Heart left ventricle (tissue), 16 donors: ENCODE data around the gene HSD3B7. TPM values are rescaled to one million over a fixed set of nuclear protein-coding genes. Genes with fewer than 3 reads are reported as not detected.

Source experiments
- ATAC-seq, 4 donors: fragments of 200-7000 bp; cut with Tn5 transposase; one replicate each; pipeline ENCODE4 v1.9.1; 2020 to 2022; ENCODE audit warnings: moderate library complexity in 4 of 4, mild to moderate bottlenecking in 3 of 4, moderate number of reproducible peaks in 1 of 4
- DNase-seq, 5 donors: peaks; one replicate each; pipeline ENCODE4 v3.0.0-alpha.2; 2020
- H3K27ac ChIP-seq, 12 donors: fragments of 200-600 bp; sonication (generic) in 4 of 12; one replicate each; pipeline versions ENCODE4 v1.5.0 to v1.8.0; 2016 to 2022; ENCODE audit warnings: mild to moderate bottlenecking in 2 of 12
- H3K27me3 ChIP-seq, 9 donors: fragments of 200-600 bp; sonication (generic) in 2 of 9; one replicate each; pipeline versions ENCODE4 v1.5.1 to v1.8.0; 2016 to 2022; ENCODE audit warnings: mild to moderate bottlenecking in 3 of 9
- H3K36me3 ChIP-seq, 9 donors: fragments of 200-600 bp; sonication (generic) in 2 of 9; one replicate each; pipeline versions ENCODE4 v1.5.0 to v1.8.0; 2018 to 2022; ENCODE audit warnings: mild to moderate bottlenecking in 2 of 9
- H3K4me1 ChIP-seq, 12 donors: fragments of 200-600 bp; sonication (generic) in 4 of 12; one replicate each; pipeline versions ENCODE4 v1.5.0 to v1.8.0; 2016 to 2022; ENCODE audit warnings: mild to moderate bottlenecking in 3 of 12
- H3K4me3 ChIP-seq, 12 donors: fragments of 200-600 bp; sonication (generic) in 4 of 12; one replicate each; pipeline versions ENCODE4 v1.5.0 to v1.8.0; 2017 to 2022; ENCODE audit warnings: mild to moderate bottlenecking in 9 of 12, moderate library complexity in 4 of 12
- H3K9me3 ChIP-seq, 12 donors: fragments of 200-600 bp; sonication (generic) in 4 of 12; one replicate each; pipeline versions ENCODE4 v1.5.0 to v1.8.0; 2016 to 2022; ENCODE audit warnings: mild to moderate bottlenecking in 1 of 12
- CTCF ChIP-seq, 12 donors: fragments of 200-600 bp; sonication (generic) in 4 of 12; IDR thresholded peaks; one replicate each; pipeline versions ENCODE4 v1.5.0 to v1.8.0; 2018 to 2022; ENCODE audit warnings: antibody characterized with exemption in 12 of 12, mild to moderate bottlenecking in 5 of 12
- POLR2A ChIP-seq, 2 donors: fragments of 450-650 bp; IDR thresholded peaks; one replicate each; pipeline ENCODE4 v1.6.1; 2017; ENCODE audit warnings: antibody characterized with exemption in 2 of 2, mild to moderate bottlenecking in 2 of 2, moderate library complexity in 2 of 2
- WGBS, 4 donors: extraction: QIAGEN DNeasy Blood & Tissue Kit in 2 of 4; methylation state at CpG; one replicate each; pipeline versions ENCODE4 v1.1.5 to v1.1.7; 2013 to 2018; 5-methylcytosine and 5-hydroxymethylcytosine counted together
- intact Hi-C, 10 donors: fragments of 100-400 bp; cut with DNase I; formaldehyde crosslinking; loops; one replicate each; pipeline versions ENCODE4 v1.11.1 to v1.14.2; 2022
- polyA plus RNA-seq, 2 donors: library from polyadenylated mRNA; stranded (reverse); fragments of 200-250 nt; gene quantifications; one replicate each; pipeline ENCODE4 v1.2.3, GENCODE V29; 2013
- total RNA-seq, 9 donors: library from RNA; depleted of rRNA in 2 of 9; stranded (reverse); fragments of >200 nt in 2 of 9; fragmentation: NEBNext Ultra II Directional in 3 of 9; extraction: Animal tissue kit (Norgen Biotek cat#: 25700) in 3 of 9; gene quantifications; one replicate each; pipeline versions ENCODE4 v1.1.0 to v1.2.4, GENCODE V29; 2016 to 2023
- donor health status: ischemic (EF 13 %, LVEDD 7.1; RV severe dilation, severe dysfunction).
- donor health status: healthy with polysubstance abuse.
- donor health status: DM: no; HTN: yes; CAD: no.
- donor health status: DM: no; HTN: no; CAD: no.
- donor health status: ischemic (EF 25% LVEDD 6.9; RV normal size, moderate dysfunction).
- donor health status: ischemic (EF 25% LVEDD 5.7; RV mildly dilated, moderate dysfunction).
- donor health status: healthy.
- donor health status: DM: yes; HTN: yes; CAD: no.
- donor health status: ischemic (EF 35%, LVEDD 5.7; RV mildly dilated, moderate dysfunction).
- donor health status: nonischemic (EF 11% LVEDD 7.7; RV severe dilation, severe dysfunction).
- donor health status: DM: yes; HTN: yes; CAD: no.
- donor health status: PGD.
- donor health status: ischemic (EF 29% LVEDD 5.4; RV normal size, mild dysfunction).
- donor health status: nonischemic (EF 23%, LVEDD 6.1; RV moderate dilation, normal function).

The HSD3B7 gene
- total and polyA plus RNA-seq, 11 donors, result 3.8 to 27.2 (median 7.1) TPM

GRCh38 chr16:30942426-30942806 is 42.6 kb upstream of the HSD3B7 start:
- no peaks in the 10 kb centered on the region for H3K27me3 ChIP-seq
- ATAC-seq (no peak), DNase-seq (no peak)
- TF ChIP-seq POLR2A (IDR thresholded peaks at IDR 0.05) (no peak), CTCF (IDR thresholded peaks at IDR 0.05) (no peak)
- no peaks in the 10 kb centered on the region for H3K9me3 ChIP-seq
- no peak overlapping the region for H3K4me3 ChIP-seq
- peaks cover 0 to 46% (median 26%) of the 10 kb centered on the region in 9 donors for H3K36me3 ChIP-seq
- WGBS, 4 donors, result 85 to 92% (median 88%) methylated on average over 4 of the region's 4 CpGs
- intact Hi-C loops, result no loop called here
- peaks cover 0 to 23% (median 7%) of the 10 kb centered on the region in 12 donors for H3K4me1 ChIP-seq
- no peak overlapping the region for H3K27ac ChIP-seq

GRCh38 chr16:30944352-30944751 is 40.7 kb upstream of the HSD3B7 start:
- Histone ChIP-seq H3K27ac (no peak overlapping the region), H3K9me3 (no peaks in the 10 kb centered on the region), H3K4me3 (no peak overlapping the region), H3K4me1 (peaks cover 0 to 20% (median 9%) of the 10 kb centered on the region in 12 donors), H3K36me3 (peaks cover 0 to 46% (median 26%) of the 10 kb centered on the region in 9 donors), H3K27me3 (no peaks in the 10 kb centered on the region)
- TF ChIP-seq CTCF (IDR thresholded peaks at IDR 0.05), result no peak
- TF ChIP-seq POLR2A (IDR thresholded peaks at IDR 0.05), result no peak
- intact Hi-C loops, result no loop called here
- ATAC-seq (no peak), DNase-seq (no peak)

GRCh38 chr16:30946671-30947540 is 38.1 kb upstream of the HSD3B7 start:
- no peak for ATAC-seq

More at GRCh38 chr16:30946671-30947540, 38.1 kb upstream of the HSD3B7 start:
- intact Hi-C loops, result no loop called here
- no peak overlapping the region for H3K4me3 ChIP-seq
- no peak for TF ChIP-seq CTCF (IDR thresholded peaks at IDR 0.05)
- no peak for TF ChIP-seq POLR2A (IDR thresholded peaks at IDR 0.05)
- no peak overlapping the region for H3K27ac ChIP-seq
- H3K27me3 ChIP-seq, result no peaks in the 10 kb centered on the region
- peaks cover 0 to 30% (median 14%) of the 10 kb centered on the region in 9 donors for H3K36me3 ChIP-seq
- peak in 1 of 5 donors; percentile 66 for DNase-seq
- H3K9me3 ChIP-seq, result no peaks in the 10 kb centered on the region
- 91 to 92% (median 92%) methylated on average over 37 to 38 of the region's 38 CpGs for WGBS, 4 donors
- peaks cover 5 to 41% (median 26%) of the 10 kb centered on the region in 12 donors for H3K4me1 ChIP-seq
